Muscle layer of duodenum (tissue), 2 donors: ENCODE measurements around the gene MAPK8.

Experiments used
- H3K27ac ChIP-seq: one replicate; pipeline ENCODE4 v1.7.0; 2013; ENCODE audit warnings: mild to moderate bottlenecking, low read length
- H3K27me3 ChIP-seq: one replicate; pipeline ENCODE4 v1.7.0; 2013; ENCODE audit warnings: low read depth, mild to moderate bottlenecking, control low read depth, low read length
- H3K36me3 ChIP-seq, 2 donors: one replicate each; pipeline ENCODE4 v1.7.0; 2013; ENCODE audit warnings: low read length in 2 of 2, control low read depth in 1 of 2, mild to moderate bottlenecking in 1 of 2; ENCODE audit not compliant: insufficient read depth in 2 of 2, control insufficient read depth in 1 of 2
- H3K4me1 ChIP-seq, 2 donors: one replicate each; pipeline ENCODE4 v1.7.0; 2013; ENCODE audit warnings: low read length in 2 of 2, mild to moderate bottlenecking in 2 of 2, control low read depth in 1 of 2, moderate library complexity in 1 of 2; ENCODE audit not compliant: insufficient read depth in 2 of 2, control insufficient read depth in 1 of 2
- H3K4me3 ChIP-seq, 2 donors: one replicate each; pipeline ENCODE4 v1.7.0; 2013; ENCODE audit warnings: low read length in 2 of 2, low read depth in 1 of 2, mild to moderate bottlenecking in 1 of 2
- H3K9me3 ChIP-seq, 2 donors: one replicate each; pipeline ENCODE4 v1.7.0; 2013; ENCODE audit warnings: low read length in 2 of 2, control low read depth in 1 of 2, mild to moderate bottlenecking in 1 of 2; ENCODE audit not compliant: control insufficient read depth in 1 of 2
- donor health status: healthy.

The MAPK8 gene

GRCh38 chr10:48364659-48365405, 58.4 kb downstream of the MAPK8 start:
- Histone ChIP-seq H3K27me3 (no peaks in the 10 kb centered on the region), H3K4me3 (no peak overlapping the region), H3K36me3 (no peaks in the 10 kb centered on the region), H3K27ac (no peak overlapping the region), H3K4me1 (peaks cover 5 to 16% of the 10 kb centered on the region in 2 donors), H3K9me3 (no peaks in the 10 kb centered on the region)

DNA sequence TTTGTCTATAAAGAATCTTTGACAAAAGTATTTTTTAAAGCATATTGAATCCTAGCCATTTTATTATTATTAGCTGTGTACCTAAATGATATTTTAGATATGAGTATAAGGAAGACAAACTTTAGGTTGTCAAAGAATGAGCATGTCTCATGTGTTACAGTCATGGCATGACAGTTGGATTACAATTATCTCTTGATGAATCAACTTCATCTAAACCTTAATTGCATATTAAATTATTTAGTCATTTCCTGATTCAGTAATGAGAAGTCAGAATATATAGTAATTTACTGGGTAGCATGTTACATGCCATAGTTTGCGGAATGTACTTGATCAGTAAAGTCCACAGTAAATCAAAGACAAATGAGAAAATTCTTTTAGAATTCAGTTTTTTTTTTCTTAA, 59.2 kb downstream of the MAPK8 start:
- Histone ChIP-seq H3K4me1 (peaks cover 5 to 16% of the 10 kb centered on the region in 2 donors), H3K9me3 (no peaks in the 10 kb centered on the region), H3K36me3 (no peaks in the 10 kb centered on the region), H3K27me3 (no peaks in the 10 kb centered on the region), H3K4me3 (no peak overlapping the region), H3K27ac (no peak overlapping the region)

GRCh38 chr10:48366261-48366660, 59.8 kb downstream of the MAPK8 start:
- Histone ChIP-seq H3K27me3 (no peaks in the 10 kb centered on the region), H3K4me1 (peaks cover 5 to 16% of the 10 kb centered on the region in 2 donors), H3K9me3 (no peaks in the 10 kb centered on the region), H3K27ac (no peak overlapping the region), H3K36me3 (no peaks in the 10 kb centered on the region), H3K4me3 (no peak overlapping the region)

DNA sequence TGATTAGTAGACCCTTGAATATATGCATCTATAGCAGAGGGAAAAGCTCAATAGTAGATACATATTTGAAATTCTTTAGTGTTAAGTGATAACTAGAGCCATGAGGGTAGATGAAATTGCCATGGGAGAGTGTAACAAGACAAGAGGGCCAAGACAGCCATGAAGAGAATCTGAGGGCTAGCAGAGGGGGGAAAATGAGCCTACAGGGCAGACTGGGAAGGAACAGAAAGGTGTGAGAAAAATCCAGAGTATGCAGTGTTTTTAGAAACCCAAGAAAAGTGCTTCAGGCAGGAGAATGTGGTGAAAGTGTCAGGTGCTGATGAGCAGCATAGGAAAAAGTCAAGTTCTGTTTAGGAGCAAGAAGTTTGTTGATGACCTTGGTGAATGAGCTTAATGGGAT, 63.0 kb downstream of the MAPK8 start:
- Histone ChIP-seq H3K4me3 (no peak overlapping the region), H3K4me1 (peaks cover 3 to 11% of the 10 kb centered on the region in 2 donors), H3K9me3 (no peaks in the 10 kb centered on the region), H3K27me3 (no peaks in the 10 kb centered on the region), H3K27ac (no peak overlapping the region), H3K36me3 (no peaks in the 10 kb centered on the region)

GRCh38 chr10:48377751-48378530, 71.5 kb downstream of the MAPK8 start:
- Histone ChIP-seq H3K36me3 (peaks cover 0 to 5% of the 10 kb centered on the region in 2 donors), H3K27ac (no peak overlapping the region), H3K4me3 (no peak overlapping the region), H3K4me1 (peaks cover 0 to 4% of the 10 kb centered on the region in 2 donors), H3K27me3 (no peaks in the 10 kb centered on the region), H3K9me3 (peaks cover 0 to 7% of the 10 kb centered on the region in 2 donors)

- Histone ChIP-seq H3K4me1 (peaks cover 0 to 4% of the 10 kb centered on the region in 2 donors), H3K9me3 (peaks cover 0 to 7% of the 10 kb centered on the region in 2 donors), H3K36me3 (peaks cover 0 to 5% of the 10 kb centered on the region in 2 donors), H3K27me3 (no peaks in the 10 kb centered on the region), H3K27ac (no peak overlapping the region), H3K4me3 (no peak overlapping the region)
Observed at GRCh38 chr10:48378675-48379074, 72.2 kb downstream of the MAPK8 start.

DNA sequence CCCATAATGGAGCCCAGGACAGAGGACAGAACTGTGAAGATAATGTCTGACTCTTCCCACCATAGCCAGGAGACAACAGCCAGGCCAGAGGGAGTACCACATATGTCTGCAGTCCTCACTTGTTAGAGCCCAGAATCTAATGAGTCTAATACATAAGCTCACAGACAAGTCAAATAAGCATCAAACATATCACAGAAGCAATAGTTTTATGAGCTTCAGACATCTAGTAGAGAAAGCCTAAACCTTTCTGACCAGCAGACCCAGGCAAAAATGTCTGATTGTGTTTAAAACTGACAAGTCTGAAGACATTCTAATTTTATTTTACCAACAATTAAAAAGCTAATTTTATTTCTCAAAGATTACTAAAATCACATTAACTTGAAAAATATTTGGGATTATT, 75.5 kb downstream of the MAPK8 start:
- Histone ChIP-seq H3K27ac (no peak overlapping the region), H3K9me3 (peaks cover 0 to 7% of the 10 kb centered on the region in 2 donors), H3K36me3 (peaks cover 0 to 5% of the 10 kb centered on the region in 2 donors), H3K4me3 (no peak overlapping the region), H3K4me1 (peaks cover 0 to 4% of the 10 kb centered on the region in 2 donors), H3K27me3 (no peaks in the 10 kb centered on the region)

- Histone ChIP-seq H3K9me3 (peaks cover 0 to 7% of the 10 kb centered on the region in 2 donors), H3K4me1 (peaks cover 0 to 3% of the 10 kb centered on the region in 2 donors), H3K36me3 (peaks cover 0 to 5% of the 10 kb centered on the region in 2 donors), H3K4me3 (no peak overlapping the region), H3K27me3 (no peaks in the 10 kb centered on the region), H3K27ac (no peak overlapping the region)
Observed at GRCh38 chr10:48382982-48383381, 76.5 kb downstream of the MAPK8 start.

DNA sequence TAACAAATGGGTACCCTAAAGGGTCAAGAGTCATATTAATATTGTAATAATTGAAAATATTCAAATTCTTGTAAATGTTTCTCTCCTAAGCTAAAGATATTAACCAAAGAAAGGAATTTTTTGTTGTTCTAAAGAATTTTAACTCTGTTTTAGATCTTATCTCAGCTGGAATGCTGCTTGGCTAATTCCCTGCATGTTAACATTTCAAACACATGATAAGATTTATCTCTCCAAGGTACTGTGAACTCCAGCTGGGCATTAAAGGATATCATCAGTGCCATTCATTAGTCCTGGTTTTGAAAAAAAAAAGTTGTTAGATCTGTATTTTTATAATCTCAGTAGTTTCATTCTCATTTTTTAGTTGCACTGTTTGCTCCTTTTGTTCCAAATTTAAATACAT, 76.9 kb downstream of the MAPK8 start:
- H3K27ac ChIP-seq, result no peak overlapping the region
- H3K4me3 ChIP-seq, result no peak overlapping the region
- peaks cover 0 to 7% of the 10 kb centered on the region in 2 donors for H3K9me3 ChIP-seq
- H3K27me3 ChIP-seq, result no peaks in the 10 kb centered on the region
- no peaks in the 10 kb centered on the region for H3K4me1 ChIP-seq
- H3K36me3 ChIP-seq, result peaks cover 0 to 5% of the 10 kb centered on the region in 2 donors

DNA sequence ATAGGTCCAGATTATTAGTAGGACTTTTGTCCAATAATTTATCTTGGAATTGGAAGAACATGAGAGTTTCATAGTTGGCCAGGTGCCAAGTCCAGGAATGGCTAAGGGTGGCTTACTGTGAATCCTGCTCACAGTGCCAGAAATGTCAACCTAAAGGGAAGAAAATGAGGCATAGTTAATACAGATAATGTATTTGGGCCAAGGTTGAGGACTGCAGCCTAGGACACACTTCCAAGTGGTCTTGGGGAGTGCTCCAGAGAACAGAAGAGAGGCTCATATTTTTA, 78.2 kb downstream of the MAPK8 start:
- Histone ChIP-seq H3K36me3 (peaks cover 0 to 5% of the 10 kb centered on the region in 2 donors), H3K4me1 (no peaks in the 10 kb centered on the region), H3K9me3 (peaks cover 0 to 7% of the 10 kb centered on the region in 2 donors), H3K27me3 (no peaks in the 10 kb centered on the region), H3K4me3 (no peak overlapping the region), H3K27ac (no peak overlapping the region)

DNA sequence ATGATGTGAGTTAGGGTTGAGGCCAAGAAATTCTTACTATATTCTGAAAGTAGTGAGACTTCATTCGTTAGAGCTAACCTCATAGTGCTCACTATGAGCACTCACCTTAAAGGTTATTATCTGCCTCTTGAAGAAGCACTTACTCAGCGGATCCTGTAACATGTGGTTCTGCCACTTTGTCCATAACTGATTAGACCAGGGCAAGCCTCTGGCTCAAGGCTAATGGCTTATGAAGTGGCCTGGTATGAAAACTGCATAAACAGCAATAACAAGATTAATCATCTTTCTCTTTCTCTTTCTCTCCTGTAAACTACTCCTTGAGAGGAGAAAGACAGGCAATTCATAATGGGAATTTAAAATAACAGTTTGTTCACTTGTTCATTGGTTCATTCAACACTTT, 82.8 kb downstream of the MAPK8 start:
- no peaks in the 10 kb centered on the region for H3K9me3 ChIP-seq
- no peaks in the 10 kb centered on the region for H3K27me3 ChIP-seq
- peaks cover 0 to 9% of the 10 kb centered on the region in 2 donors for H3K4me1 ChIP-seq
- H3K27ac ChIP-seq, result no peak overlapping the region
- no peaks in the 10 kb centered on the region for H3K36me3 ChIP-seq
- no peak overlapping the region for H3K4me3 ChIP-seq
